Smooth muscle cell (in vitro differentiated cells): ENCODE data around the gene SYT3. TPM values are rescaled to one million over a fixed set of nuclear protein-coding genes. Genes with fewer than 3 reads are reported as not detected.

ENCODE experiments used
- DNase-seq: peaks from one replicate; lab custom pipeline; 2025; ENCODE audit not compliant: unreplicated experiment; lab: John Stamatoyannopoulos, UW
- H2AFZ ChIP-seq: fragments of 200-600 bp; sonication (generic); 2 replicates; pipeline ENCODE4 v1.6.0; 2016; ENCODE audit warnings: antibody characterized with exemption, low read depth, mild to moderate bottlenecking
- H3F3A ChIP-seq: fragments of 200-600 bp; sonication (generic); 2 replicates; pipeline ENCODE4 v1.6.0; 2017; ENCODE audit warnings: antibody characterized with exemption, low read depth
- H3K27ac ChIP-seq: fragments of 200-600 bp; sonication (generic); 2 replicates; pipeline ENCODE4 v1.5.1; 2016; ENCODE audit warnings: low read depth, mild to moderate bottlenecking
- H3K27me3 ChIP-seq: fragments of 200-600 bp; sonication (generic); 2 replicates; pipeline ENCODE4 v1.6.1; 2016; ENCODE audit warnings: low read depth, mild to moderate bottlenecking
- H3K36me3 ChIP-seq: fragments of 200-600 bp; sonication (generic); 2 replicates; pipeline ENCODE4 v1.5.1; 2016; ENCODE audit warnings: low read depth
- H3K4me1 ChIP-seq: fragments of 200-600 bp; sonication (generic); 2 replicates; pipeline ENCODE4 v1.5.1; 2016; ENCODE audit warnings: low read depth
- H3K4me2 ChIP-seq: fragments of 200-600 bp; sonication (generic); 2 replicates; pipeline ENCODE4 v1.6.0; 2016; ENCODE audit warnings: mild to moderate bottlenecking
- H3K4me3 ChIP-seq: fragments of 200-600 bp; sonication (generic); 2 replicates; pipeline ENCODE4 v1.5.1; 2016; ENCODE audit warnings: mild to moderate bottlenecking
- H3K79me2 ChIP-seq: fragments of 200-600 bp; sonication (generic); 2 replicates; pipeline ENCODE4 v1.6.0; 2016; ENCODE audit warnings: low read depth, mild to moderate bottlenecking
- H3K9ac ChIP-seq: fragments of 200-600 bp; sonication (generic); 2 replicates; pipeline ENCODE4 v1.6.0; 2016; ENCODE audit warnings: low read depth
- H3K9me3 ChIP-seq: fragments of 200-600 bp; sonication (generic); replicated peaks from 2 replicates; pipeline ENCODE4 v1.5.1; 2016; ENCODE audit warnings: low read depth
- H4K20me1 ChIP-seq: fragments of 200-600 bp; sonication (generic); 2 replicates; pipeline ENCODE4 v1.6.0; 2016; ENCODE audit warnings: low read depth
- CTCF ChIP-seq: fragments of 200-600 bp; sonication (generic); IDR thresholded peaks from 2 replicates; pipeline ENCODE4 v1.5.1; 2017; ENCODE audit warnings: borderline replicate concordance, mild to moderate bottlenecking, antibody characterized with exemption; ENCODE audit not compliant: insufficient read depth, poor library complexity, severe bottlenecking
- WGBS: methylation state at CpG from one replicate; pipeline ENCODE4 v1.1.7; 2016; ENCODE audit warnings: low lambda C conversion rate; 5-methylcytosine and 5-hydroxymethylcytosine counted together
- polyA plus RNA-seq: library from polyadenylated mRNA; unstranded; fragments of >200 nt; fragmentation: Nextera tagmentation; extraction: Ambion mirVana; gene quantifications from 2 replicates; pipeline ENCODE4 v1.2.1, GENCODE V29; 2016
- total RNA-seq: library from RNA; depleted of rRNA; stranded (reverse); fragments of >200 nt; gene quantifications from 2 replicates; pipeline ENCODE4 v1.2.3, GENCODE V29; 2014

The SYT3 gene
- total and polyA plus RNA-seq, 2 experiments from 2014 or later = 0.13 to 1.8 TPM

- H3K9me3 ChIP-seq = peaks cover 8% of the 10 kb centered on the region
- H3K4me1 ChIP-seq = no peaks in the 10 kb centered on the region
- no peak for DNase-seq
- no peaks in the 10 kb centered on the region for H3F3A ChIP-seq
- no peaks in the 10 kb centered on the region for H3K79me2 ChIP-seq
- no peak for TF ChIP-seq CTCF
- peaks cover 7% of the 10 kb centered on the region for H3K27me3 ChIP-seq
- 84% methylated on average over 20 of the region's 20 CpGs for WGBS
- no peaks in the 10 kb centered on the region for H3K36me3 ChIP-seq
- H3K27ac ChIP-seq = no peak overlapping the region
- H3K4me2 ChIP-seq = no peak overlapping the region
- H3K4me3 ChIP-seq = no peak overlapping the region
- H4K20me1 ChIP-seq = no peaks in the 10 kb centered on the region
- no peak overlapping the region for H2AFZ ChIP-seq
- no peak overlapping the region for H3K9ac ChIP-seq
Measured at GRCh38 chr19:50632151-50632835, 7.4 kb downstream of the SYT3 start.

DNA sequence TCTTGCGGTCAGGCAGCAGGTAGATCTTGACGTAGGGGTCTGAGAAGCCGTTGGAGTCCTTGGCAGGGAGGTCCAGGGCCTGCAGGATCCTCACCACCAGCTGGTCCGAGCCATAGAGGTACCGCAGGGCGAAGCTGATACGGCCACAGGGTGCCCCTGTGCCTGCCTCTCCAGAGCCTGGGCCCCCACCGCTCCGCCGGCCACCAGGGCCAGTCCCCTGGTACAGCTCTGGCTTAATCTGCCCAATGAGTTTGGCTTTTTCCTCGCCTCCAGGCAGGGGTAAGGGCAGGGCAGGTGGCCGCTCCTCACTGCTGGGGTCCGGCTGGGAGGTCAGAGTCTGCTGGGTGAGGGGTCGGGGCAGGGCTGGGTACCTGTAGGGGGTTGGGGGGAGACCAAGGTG, 9.9 kb downstream of the SYT3 start:
- no peaks in the 10 kb centered on the region for H3K79me2 ChIP-seq
- H3K27ac ChIP-seq = no peak overlapping the region
- H3K9ac ChIP-seq = no peak overlapping the region
- H3K4me3 ChIP-seq = no peak overlapping the region
- H3K27me3 ChIP-seq = no peaks in the 10 kb centered on the region
- H3K4me2 ChIP-seq = no peak overlapping the region
- H3K4me1 ChIP-seq = no peaks in the 10 kb centered on the region
- TF ChIP-seq CTCF = no peak
- H4K20me1 ChIP-seq = no peaks in the 10 kb centered on the region
- H2AFZ ChIP-seq = no peak overlapping the region
- DNase-seq = no peak
- H3F3A ChIP-seq = no peaks in the 10 kb centered on the region
- WGBS = 88% methylated on average over 13 of the region's 14 CpGs
- peaks cover 8% of the 10 kb centered on the region for H3K9me3 ChIP-seq
- H3K36me3 ChIP-seq = no peaks in the 10 kb centered on the region

- H3K4me3 ChIP-seq = no peak overlapping the region
- no peaks in the 10 kb centered on the region for H3K4me1 ChIP-seq
- H2AFZ ChIP-seq = no peak overlapping the region
- no peak overlapping the region for H3K9ac ChIP-seq
- H3K4me2 ChIP-seq = no peak overlapping the region
- H4K20me1 ChIP-seq = no peaks in the 10 kb centered on the region
- H3K36me3 ChIP-seq = no peaks in the 10 kb centered on the region
- no peaks in the 10 kb centered on the region for H3K79me2 ChIP-seq
- DNase-seq = no peak
- TF ChIP-seq CTCF = no peak
- H3F3A ChIP-seq = no peaks in the 10 kb centered on the region
- H3K27ac ChIP-seq = no peak overlapping the region
- H3K9me3 ChIP-seq = peaks cover 8% of the 10 kb centered on the region
- WGBS = 90% methylated on average over 5 of the region's 20 CpGs
- H3K27me3 ChIP-seq = no peaks in the 10 kb centered on the region
Measured at GRCh38 chr19:50629194-50629593, 10.5 kb downstream of the SYT3 start.

GRCh38 chr19:50628551-50628950, 11.1 kb downstream of the SYT3 start:
- H4K20me1 ChIP-seq = no peaks in the 10 kb centered on the region

More at GRCh38 chr19:50628551-50628950, 11.1 kb downstream of the SYT3 start:
- Histone ChIP-seq H3K9me3 (peaks cover 1% of the 10 kb centered on the region), H3F3A (no peaks in the 10 kb centered on the region), H3K4me3 (no peak overlapping the region), H3K79me2 (no peaks in the 10 kb centered on the region), H3K4me1 (no peaks in the 10 kb centered on the region), H3K27ac (no peak overlapping the region), H3K36me3 (no peaks in the 10 kb centered on the region), H3K27me3 (no peaks in the 10 kb centered on the region), H2AFZ (no peak overlapping the region), H3K4me2 (no peak overlapping the region), H3K9ac (no peak overlapping the region)
- no peak for TF ChIP-seq CTCF
- WGBS = 93% methylated on average over 7 of the region's 7 CpGs
- no peak for DNase-seq
